ENCODE measurements around the gene CPA1. TPM values are rescaled to one million over a fixed set of nuclear protein-coding genes. Genes with fewer than 3 reads are reported as not detected.

CPA1 gene
- total and polyA plus RNA-seq, 9 of the 15 experiments (the other 6 are each of a cell fraction or from before 2014, with no cell fraction given): 6.5 TPM; not detected in 8

- CTCF ChIA-PET (ENCODE audit: low intra/inter-chr PET ratio): no interaction called here
- in situ Hi-C loops (cut with MboI): no loop called here
Observed at GRCh38 chr7:130361681-130362080, 18.6 kb upstream of the CPA1 start.

More at GRCh38 chr7:130361681-130362080, 18.6 kb upstream of the CPA1 start:
- Histone ChIP-seq H3K4me1 (replicated peaks in 1 of 2; ENCODE audit: control insufficient read depth in 2 of 2, insufficient read depth in 2 of 2, low read length in 2 of 2) (no peaks in the 10 kb centered on the region; a peak in 1 of 5 replicates), H3K36me3 (ENCODE audit: control insufficient read depth, insufficient read depth, low read length) (no peaks in the 10 kb centered on the region), H4K20me1 (replicated peaks; ENCODE audit: control insufficient read depth, insufficient read depth, low read length) (no peaks in the 10 kb centered on the region), H3K27ac (ENCODE audit: extremely low read depth, low read depth, low read length) (no peak overlapping the region), H3K9ac (ENCODE audit: insufficient read depth in 1 of 2, low read depth in 2 of 2, low read length in 2 of 2) (no peak overlapping the region), H3K9me3 (replicated peaks; ENCODE audit: control insufficient read depth, insufficient read depth, low read depth, low read length) (peaks cover 5% of the 10 kb centered on the region; the same call in 1 of the 2 replicates), H3K4me2 (ENCODE audit: insufficient read depth, low read length) (no peak overlapping the region), H2AFZ (ENCODE audit: low read depth, low read length) (no peak overlapping the region), H3K4me3 (no peak overlapping the region), H3K79me2 (ENCODE audit: control insufficient read depth, insufficient read depth, low read length) (no peaks in the 10 kb centered on the region), H3K27me3 (ENCODE audit: control insufficient read depth in 2 of 2, insufficient read depth in 2 of 2, low read length in 2 of 2) (peaks cover 15 to 44% of the 10 kb centered on the region in 2 experiments), H3K9me1 (ENCODE audit: control insufficient read depth, insufficient read depth, low read length) (no peaks in the 10 kb centered on the region)
- intact Hi-C loops (cut with micrococcal nuclease): loop anchor here (10.0 kb wide), 1 partner anchor 287 kb away; the partner anchor contains the start of gene KLHDC10
- FAIRE-seq (no peak), ATAC-seq (no peak), DNase-seq (ENCODE audit: extremely low read depth in 1 of 4, low spot score in 3 of 4) (no peak)
- BruUV-seq (replicated peaks): no TSS peak
- POLR2A ChIA-PET: no interaction called here
- no peak for TF ChIP-seq ZNF584 (CRISPR knock-in tag; IDR thresholded peaks at IDR 0.05; ENCODE audit: low read depth)
- TF ChIP-seq THAP7 (CRISPR knock-in tag; IDR thresholded peaks at IDR 0.05): no peak
- TF ChIP-seq ZNF830 (CRISPR knock-in tag; IDR thresholded peaks at IDR 0.05): no peak
- TF ChIP-seq ILK (tag; IDR thresholded peaks at IDR 0.05; ENCODE audit: borderline replicate concordance, low read depth): no peak
- no peak for TF ChIP-seq HDAC2 (IDR thresholded peaks at IDR 0.05)
- no peak for TF ChIP-seq ZNF3 (CRISPR knock-in tag; IDR thresholded peaks at IDR 0.05)
- no peak for TF ChIP-seq ZNF24 (IDR thresholded peaks at IDR 0.05)
- no peak for TF ChIP-seq ZNF717 (CRISPR knock-in tag; IDR thresholded peaks at IDR 0.05)
- 0% methylated on average over 7 of the region's 7 CpGs for WGBS (ENCODE audit: insufficient coverage, low coverage, missing lambda C conversion rate)

Measured in K562 (cell line).